Testis (tissue), 3 donors: ENCODE data around the gene FXYD5. TPM values are rescaled to one million over a fixed set of nuclear protein-coding genes. Genes with fewer than 3 reads are reported as not detected.

Experiments used
- DNase-seq: peaks from one replicate; pipeline ENCODE4 v3.0.0-alpha.2; 2019
- H3K27ac ChIP-seq, 2 donors: fragments of 200-600 bp; sonication (generic); one replicate each; pipeline ENCODE4 v1.5.1; 2019
- H3K27me3 ChIP-seq: fragments of 200-600 bp; sonication (generic); one replicate; pipeline ENCODE4 v1.5.1; 2019
- H3K36me3 ChIP-seq: fragments of 200-600 bp; sonication (generic); one replicate; pipeline ENCODE4 v1.5.1; 2017; ENCODE audit warnings: low read depth; ENCODE audit errors: missing control alignments
- H3K4me1 ChIP-seq: fragments of 200-600 bp; sonication (generic); one replicate; pipeline ENCODE4 v1.5.1; 2019
- H3K4me3 ChIP-seq, 2 donors: fragments of 200-600 bp; sonication (generic); one replicate each; pipeline ENCODE4 v1.5.1; 2017 to 2019
- H3K9me3 ChIP-seq: fragments of 200-600 bp; sonication (generic); one replicate; pipeline ENCODE4 v1.5.1; 2017
- CTCF ChIP-seq, 3 experiments: fragments of 450-650 bp in 2 of 3; fragments of 200-600 bp in 1 of 3; sonication (generic) in 1 of 3; IDR thresholded peaks; one replicate each; pipeline ENCODE4 v1.5.1; 2016 to 2019; ENCODE audit warnings: antibody characterized with exemption in 3 of 3, mild to moderate bottlenecking in 2 of 3, moderate library complexity in 1 of 3
- POLR2A ChIP-seq: fragments of 450-650 bp; IDR thresholded peaks from one replicate; pipeline ENCODE4 v1.6.1; 2017; ENCODE audit warnings: antibody characterized with exemption, mild to moderate bottlenecking, moderate library complexity
- WGBS, 2 donors: methylation state at CpG; one replicate each; pipeline ENCODE4 v1.1.5; 2018; 5-methylcytosine and 5-hydroxymethylcytosine counted together
- intact Hi-C: fragments of 100-400 bp; cut with DNase I; formaldehyde crosslinking; loops from one replicate; pipeline ENCODE4 v1.15.1; 2023; ENCODE audit warnings: low total_unique reads
- polyA plus RNA-seq: library from polyadenylated mRNA; stranded (reverse); fragments of 350-450 nt; fragmentation: Illumina TruSeq; extraction: RNeasy Lipid Tissue Mini Kit (QIAGEN cat#74804); gene quantifications from one replicate; pipeline ENCODE4 v1.2.3, GENCODE V29; 2014; ENCODE audit warnings: low read depth, low replicate concordance; ENCODE audit not compliant: insufficient read depth
- total RNA-seq, 2 donors: library from RNA; depleted of rRNA; stranded (reverse); fragments of >200 nt; gene quantifications; one replicate each; pipeline ENCODE4 v1.2.3, GENCODE V29; 2016

FXYD5 gene
- total and polyA plus RNA-seq, 3 donors from 2014 or later: 5.7 to 38.1 (median 17.5) TPM

GRCh38 chr19:35138305-35138892 is 16.1 kb upstream of the FXYD5 start, which contains the start of gene FXYD1:
FXYD1 (plus strand) TSS chr19:35138824; CDS start chr19:35140080, 1,256 bp downstream.
- peak within 1 kb of the TSS; percentile 57 to 79 for H3K27ac ChIP-seq
- H3K4me1 ChIP-seq: peaks cover 14% of the 10 kb centered on the region
- no peaks in the 10 kb centered on the region for H3K36me3 ChIP-seq
- H3K9me3 ChIP-seq: no peaks in the 10 kb centered on the region
- WGBS, 2 donors: 68 to 81% methylated on average over 9 to 14 of the region's 18 CpGs
- intact Hi-C loops: no loop called here
- H3K27me3 ChIP-seq: no peaks in the 10 kb centered on the region
- peak within 1 kb of the TSS; percentile 31 to 50 for H3K4me3 ChIP-seq
- DNase-seq: no peak
- no peak for TF ChIP-seq CTCF (IDR thresholded peaks at IDR 0.05)
- TF ChIP-seq POLR2A: no peak

GRCh38 chr19:35140207-35140961 is 14.2 kb upstream of the FXYD5 start:
- no peak for DNase-seq
- no peak for TF ChIP-seq CTCF (IDR thresholded peaks at IDR 0.05)
- TF ChIP-seq POLR2A: no peak
- intact Hi-C loops: no loop called here
- Histone ChIP-seq H3K27ac (peak overlapping the region; percentile 57 to 79), H3K4me1 (peaks cover 14% of the 10 kb centered on the region), H3K36me3 (no peaks in the 10 kb centered on the region), H3K27me3 (no peaks in the 10 kb centered on the region), H3K9me3 (no peaks in the 10 kb centered on the region), H3K4me3 (no peak overlapping the region)
- WGBS, 2 donors: 50 to 64% methylated on average over 12 of the region's 12 CpGs

GRCh38 chr19:35140962-35141836 is 13.3 kb upstream of the FXYD5 start:
- TF ChIP-seq CTCF (IDR thresholded peaks at IDR 0.05): peak in 1 of 3 experiments; percentile 11
- no peak for TF ChIP-seq POLR2A
- Histone ChIP-seq H3K27me3 (no peaks in the 10 kb centered on the region), H3K4me1 (peaks cover 14% of the 10 kb centered on the region), H3K4me3 (peak overlapping the region in 1 of 2 donors; percentile 44), H3K36me3 (no peaks in the 10 kb centered on the region), H3K9me3 (no peaks in the 10 kb centered on the region), H3K27ac (peak overlapping the region in 1 of 2 donors; percentile 79)
- peak; percentile 92 for DNase-seq
- intact Hi-C loops: no loop called here
- WGBS, 2 donors: 13 to 28% methylated on average over 22 to 45 of the region's 48 CpGs

GRCh38 chr19:35141837-35142605 is 12.5 kb upstream of the FXYD5 start:
- Histone ChIP-seq H3K27me3 (no peaks in the 10 kb centered on the region), H3K27ac (no peak overlapping the region), H3K9me3 (no peaks in the 10 kb centered on the region), H3K4me1 (peaks cover 14% of the 10 kb centered on the region), H3K36me3 (no peaks in the 10 kb centered on the region), H3K4me3 (peak overlapping the region; percentile 12 to 44)
- TF ChIP-seq CTCF (IDR thresholded peaks at IDR 0.05) (no peak), POLR2A (no peak)
- intact Hi-C loops: no loop called here
- no peak for DNase-seq
- WGBS, 2 donors: 31 to 45% methylated on average over 20 to 21 of the region's 21 CpGs
